GM12891 (cell line): ENCODE data around the gene CNTNAP4.

Source experiments
- POLR2A ChIP-seq: IDR thresholded peaks from 2 replicates; pipeline ENCODE4 v1.6.1; 2011; ENCODE audit warnings: low read depth, low read length, control low read depth
- POLR2AphosphoS5 ChIP-seq: IDR thresholded peaks from 2 replicates; pipeline ENCODE4 v1.6.1; 2011; ENCODE audit warnings: low read depth, low read length, control low read depth

DNA sequence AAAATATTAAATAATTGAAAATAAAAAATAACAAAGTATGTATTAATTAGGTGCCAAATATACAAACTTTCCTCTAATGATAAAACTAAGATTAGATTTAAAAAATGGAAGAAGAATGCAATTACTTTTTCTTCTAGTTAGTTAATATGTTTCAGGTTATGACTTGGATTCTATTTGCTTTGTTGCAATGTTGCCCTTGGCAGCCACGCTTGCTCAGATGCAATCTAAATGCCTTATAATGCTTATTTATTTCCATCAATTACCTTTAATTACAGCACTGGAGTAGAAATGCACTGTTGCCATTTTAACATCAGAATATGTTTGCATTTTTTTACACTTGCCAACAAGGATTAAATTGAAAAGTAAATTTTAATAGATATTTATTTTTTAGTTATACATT is 263.9 kb downstream of the CNTNAP4 start:
- TF ChIP-seq POLR2AphosphoS5 (no peak), POLR2A (no peak)
